A549 (cell line): ENCODE measurements around the gene TCOF1. TPM values are rescaled to one million over a fixed set of nuclear protein-coding genes. Genes with fewer than 3 reads are reported as not detected.

Source experiments
- ATAC-seq, 2 experiments: fragments of 200-7000 bp in 1 of 2; fragments of >200 bp in 1 of 2; cut with Nextera tagmentation in 1 of 2; cut with Tn5 transposase in 1 of 2; 3 replicates each; pipeline versions ENCODE4 v1.8.0 to v1.9.1; 2018 to 2020; ENCODE audit warnings: mild to moderate bottlenecking in 1 of 2, moderate library complexity in 1 of 2
- CTCF ChIA-PET: fragments of 300-600 bp; sonication (Branson Sonifier 250); formaldehyde crosslinking; extraction: SDS; loops from one replicate; lab custom pipeline; 2021; ENCODE audit warnings: antibody characterized with exemption, inconsistent platforms; lab: Yijun Ruan, JAX
- POLR2A ChIA-PET: fragments of 350-600 bp; formaldehyde crosslinking; extraction: SDS; loops from one replicate; lab custom pipeline; 2021; ENCODE audit warnings: antibody characterized with exemption, inconsistent platforms; lab: Yijun Ruan, JAX
- DNase-seq, 2 experiments: peaks; one replicate each; pipeline versions ENCODE4 v3.0.0 to v3.0.0-alpha.2; 2011 to 2016; ENCODE audit warnings: low read depth in 1 of 2, low spot score in 1 of 2
- FAIRE-seq: peaks from 2 replicates; lab custom pipeline; 2011; peaks lifted over from hg19 to GRCh38; lab: Jason Lieb, UNC
- H3K27ac ChIP-seq, 2 experiments: fragments of >200 bp; sonication (Bioruptor Twin); formaldehyde crosslinking; 3 replicates each; pipeline ENCODE4 v1.5.1; 2016 to 2017
- H3K4me1 ChIP-seq: fragments of >200 bp; sonication (Bioruptor Twin); formaldehyde crosslinking; 3 replicates; pipeline ENCODE4 v1.6.1; 2016
- H3K4me2 ChIP-seq: fragments of >200 bp; sonication (Bioruptor Twin); formaldehyde crosslinking; 3 replicates; pipeline ENCODE4 v1.6.1; 2016
- H3K4me3 ChIP-seq: fragments of >200 bp; sonication (Bioruptor Twin); formaldehyde crosslinking; 3 replicates; pipeline ENCODE4 v1.5.1; 2016
- H3K9me3 ChIP-seq: fragments of >200 bp; sonication (Bioruptor Twin); formaldehyde crosslinking; 3 replicates; pipeline ENCODE4 v1.6.1; 2016
- CBX8 ChIP-seq: fragments of 200-600 bp; sonication (generic); IDR thresholded peaks from 2 replicates; pipeline ENCODE4 v1.6.1; 2016
- CEBPB ChIP-seq, 2 experiments: fragments of >200 bp in 1 of 2; sonication (Bioruptor Twin) in 1 of 2; formaldehyde crosslinking in 1 of 2; IDR thresholded peaks; 2 replicates each; pipeline ENCODE4 v1.6.1; 2012 to 2016
- E2F6 ChIP-seq: IDR thresholded peaks from 2 replicates; pipeline ENCODE4 v1.6.1; 2012; ENCODE audit warnings: low read depth, borderline replicate concordance
- EHMT2 ChIP-seq: fragments of 200-600 bp; sonication (generic); IDR thresholded peaks from 2 replicates; pipeline ENCODE4 v1.6.1; 2016; ENCODE audit warnings: antibody characterized with exemption, low read depth, mild to moderate bottlenecking, moderate library complexity
- ELK1 ChIP-seq: fragments of 150-350 bp; IDR thresholded peaks from 2 replicates; pipeline ENCODE4 v1.6.1; 2014; ENCODE audit warnings: low read depth, mild to moderate bottlenecking, low read length
- HDAC2 ChIP-seq: fragments of 200-600 bp; sonication (generic); IDR thresholded peaks from 2 replicates; pipeline ENCODE4 v1.6.1; 2016
- HES2 ChIP-seq: fragments of >200 bp; sonication (Bioruptor Twin); formaldehyde crosslinking; IDR thresholded peaks from 2 replicates; pipeline ENCODE4 v1.6.1; 2016
- HMGXB4 ChIP-seq: fragments of 250-450 bp; sonication (Bioruptor Pico); IDR thresholded peaks from 2 replicates; pipeline ENCODE4 v1.5.0; 2021; ENCODE audit warnings: mild to moderate bottlenecking, moderate library complexity, borderline replicate concordance
- HOXB13 ChIP-seq: fragments of 250-450 bp; sonication (Bioruptor Pico); IDR thresholded peaks from 2 replicates; pipeline ENCODE4 v1.5.0; 2020; ENCODE audit warnings: low read depth, mild to moderate bottlenecking, moderate library complexity
- NFE2L2 ChIP-seq: fragments of 150-350 bp; conservative IDR thresholded peaks from 2 replicates; pipeline ENCODE4 v1.6.1; 2014; ENCODE audit warnings: low read length
- NPAS2 ChIP-seq: fragments of 250-450 bp; sonication (Bioruptor Pico); IDR thresholded peaks from 2 replicates; pipeline ENCODE4 v1.8.0; 2022; ENCODE audit warnings: mild to moderate bottlenecking, moderate library complexity, borderline replicate concordance
- PHF8 ChIP-seq: fragments of 200-600 bp; sonication (generic); IDR thresholded peaks from 2 replicates; pipeline ENCODE4 v1.6.1; 2016; ENCODE audit warnings: low read depth, mild to moderate bottlenecking, antibody characterized with exemption, moderate library complexity, borderline replicate concordance
- REST ChIP-seq: fragments of 200-600 bp; sonication (generic); IDR thresholded peaks from 2 replicates; pipeline ENCODE4 v1.6.1; 2016; ENCODE audit warnings: antibody characterized with exemption, mild to moderate bottlenecking, moderate library complexity
- SREBF2 ChIP-seq: fragments of 450-650 bp; IDR thresholded peaks from 2 replicates; pipeline ENCODE4 v1.6.1; 2014; ENCODE audit warnings: mild to moderate bottlenecking, moderate library complexity
- USF2 ChIP-seq: fragments of 450-650 bp; IDR thresholded peaks from 2 replicates; pipeline ENCODE4 v1.6.1; 2014; ENCODE audit warnings: antibody characterized with exemption
- ZNF302 ChIP-seq: fragments of 250-450 bp; sonication (Bioruptor Pico); IDR thresholded peaks from 2 replicates; pipeline ENCODE4 v1.9.0; 2021; ENCODE audit warnings: inconsistent platforms, mild to moderate bottlenecking, moderate library complexity
- WGBS: methylation state at CpG from one replicate; pipeline ENCODE4 v1.1.6; 2017; ENCODE audit errors: missing lambda C conversion rate; 5-methylcytosine and 5-hydroxymethylcytosine counted together
- polyA plus RNA-seq, 4 experiments: library from polyadenylated mRNA; depleted of rRNA in 3 of 4; stranded (reverse); fragments of >200 nt; fragmentation: RNase III in 1 of 4; extraction: RNeasy Plus Mini Kit Qiagen cat#74134 plus additional on column Dnase treatment in 1 of 4; gene quantifications; 2 replicates in 3 of 4; 3 replicates in 1 of 4; pipeline ENCODE4 v1.2.3, GENCODE V29; 2011 to 2017

TCOF1 gene
- polyA plus RNA-seq, 2 of the 4 experiments (the other 2 are of a cell fraction): 17.5 to 47.1 TPM

GRCh38 chr5:150402229-150402773 is 44.8 kb downstream of the TCOF1 start:
- Histone ChIP-seq H3K4me1 (no peaks in the 10 kb centered on the region), H3K4me3 (no peak overlapping the region), H3K27ac (no peak overlapping the region), H3K4me2 (no peak overlapping the region), H3K9me3 (no peaks in the 10 kb centered on the region)
- CTCF ChIA-PET: interaction anchor here (1.9 kb wide), 1 partner anchor 34 kb away, joined by 5 read pairs; no protein-coding TSS in a partner anchor
- WGBS: 73% methylated on average over 2 of the region's 4 CpGs
- no peak for FAIRE-seq
- ATAC-seq: no peak
- no peak for DNase-seq
- no peak for TF ChIP-seq EHMT2
- TF ChIP-seq REST: no peak
- TF ChIP-seq HDAC2: no peak
- no peak for TF ChIP-seq CEBPB (IDR thresholded peaks at IDR 0.05)
- no peak for TF ChIP-seq USF2
- no peak for TF ChIP-seq CBX8
- no peak for TF ChIP-seq NPAS2 (CRISPR knock-in tag)
- no peak for TF ChIP-seq ELK1
- no peak for TF ChIP-seq E2F6
- no peak for TF ChIP-seq ZNF302 (CRISPR knock-in tag)
- no peak for TF ChIP-seq HMGXB4 (CRISPR knock-in tag)
- POLR2A ChIA-PET: no interaction called here

GRCh38 chr5:150402901-150403342 is 45.4 kb downstream of the TCOF1 start:
- no peak overlapping the region for H3K4me2 ChIP-seq
- POLR2A ChIA-PET: no interaction called here
- FAIRE-seq (no peak), ATAC-seq (no peak), DNase-seq (no peak)
- H3K4me3 ChIP-seq: no peak overlapping the region
- TF ChIP-seq PHF8: no peak
- no peak for TF ChIP-seq HES2
- no peak for TF ChIP-seq ELK1
- no peak for TF ChIP-seq HOXB13 (CRISPR knock-in tag)
- no peak for TF ChIP-seq SREBF2
- TF ChIP-seq NFE2L2: no peak
- no peak for TF ChIP-seq CBX8
- H3K27ac ChIP-seq: no peak overlapping the region
- H3K4me1 ChIP-seq: no peaks in the 10 kb centered on the region
- CTCF ChIA-PET: interaction anchor here (1.4 kb wide), 1 partner anchor 12 kb away, joined by 3 read pairs; no protein-coding TSS in a partner anchor
- no peaks in the 10 kb centered on the region for H3K9me3 ChIP-seq
- WGBS: 94% methylated on average over 10 of the region's 12 CpGs
